IMR-90 (cell line): ENCODE results near the gene CLEC16A. TPM values are rescaled to one million over a fixed set of nuclear protein-coding genes. Genes with fewer than 3 reads are reported as not detected.
A peak's percentile ranks its signal among the peaks of the same experiment; 100 is the strongest.

Experiments
- ATAC-seq: fragments of 200-7000 bp; cut with Tn5 transposase; 2 replicates; pipeline ENCODE4 v1.9.1; 2020; ENCODE audit warnings: low read depth, mild to moderate bottlenecking, moderate library complexity
- BruUV-seq: library from RNA; stranded (reverse); fragments of 400-500 nt; replicated peaks from 2 replicates; lab custom pipeline; 2021; lab: Mats Ljungman, UMichigan
- CTCF ChIA-PET: fragments of 300-600 bp; formaldehyde crosslinking; extraction: SDS; loops from one replicate; lab custom pipeline; 2021; ENCODE audit warnings: antibody characterized with exemption; lab: Yijun Ruan, JAX
- POLR2A ChIA-PET: fragments of 300-600 bp; sonication (Branson Sonifier 250); formaldehyde crosslinking; loops from one replicate; lab custom pipeline; 2022; ENCODE audit warnings: antibody characterized with exemption; ENCODE audit not compliant: unreplicated experiment; lab: Charles Lee
- DNase-seq: peaks from one replicate; pipeline ENCODE4 v3.0.0; 2013
- H2AFZ ChIP-seq: replicated peaks from 2 replicates; pipeline ENCODE3; 2013; ENCODE audit warnings: low read length, mild to moderate bottlenecking; ENCODE audit not compliant: poor library complexity
- H2AK5ac ChIP-seq: 2 replicates; pipeline ENCODE4 v1.6.1; 2013; ENCODE audit warnings: low read depth, low read length, inconsistent platforms
- H2AK9ac ChIP-seq: replicated peaks from 2 replicates; pipeline ENCODE3; 2013; ENCODE audit warnings: mild to moderate bottlenecking, low read depth, low read length, moderate library complexity; ENCODE audit not compliant: poor library complexity
- H2BK120ac ChIP-seq: 2 replicates; pipeline ENCODE4 v1.6.1; 2013; ENCODE audit warnings: low read depth, low read length, inconsistent platforms
- H2BK15ac ChIP-seq: 3 replicates; pipeline ENCODE4 v1.6.1; 2013; ENCODE audit warnings: low read depth, low read length, inconsistent platforms
- H2BK20ac ChIP-seq: 2 replicates; pipeline ENCODE4 v1.6.1; 2013; ENCODE audit warnings: low read depth, mild to moderate bottlenecking, inconsistent platforms, low read length, moderate library complexity
- H2BK5ac ChIP-seq: 2 replicates; pipeline ENCODE4 v1.6.1; 2013; ENCODE audit warnings: mild to moderate bottlenecking, low read depth, low read length, inconsistent platforms; ENCODE audit not compliant: poor library complexity, severe bottlenecking
- H3K14ac ChIP-seq: replicated peaks from 2 replicates; pipeline ENCODE4 v1.6.1; 2013; ENCODE audit warnings: low read depth, low read length, inconsistent platforms
- H3K18ac ChIP-seq: 2 replicates; pipeline ENCODE4 v1.6.1; 2013; ENCODE audit warnings: low read depth, low read length, control low read depth
- H3K23ac ChIP-seq: 2 replicates; pipeline ENCODE4 v1.6.1; 2013; ENCODE audit warnings: low read depth, low read length, inconsistent platforms
- H3K27ac ChIP-seq: 2 replicates; pipeline ENCODE4 v1.5.1; 2013; ENCODE audit warnings: mild to moderate bottlenecking, control low read depth, low read length; ENCODE audit not compliant: insufficient read depth
- H3K27me3 ChIP-seq: 2 replicates; pipeline ENCODE4 v1.6.1; 2013; ENCODE audit warnings: low read length; ENCODE audit not compliant: control insufficient read depth, insufficient read depth
- H3K36me3 ChIP-seq: 2 replicates; pipeline ENCODE4 v1.6.1; 2013; ENCODE audit warnings: low read length, mixed read lengths; ENCODE audit not compliant: control insufficient read depth, insufficient read depth
- H3K4ac ChIP-seq: 2 replicates; pipeline ENCODE4 v1.6.1; 2013; ENCODE audit warnings: low read depth, low read length, inconsistent platforms
- H3K4me1 ChIP-seq: 2 replicates; pipeline ENCODE4 v1.6.1; 2013; ENCODE audit warnings: low read length, mixed read lengths; ENCODE audit not compliant: control insufficient read depth, insufficient read depth
- H3K4me2 ChIP-seq: 2 replicates; pipeline ENCODE4 v1.6.1; 2013; ENCODE audit warnings: low read depth, mild to moderate bottlenecking, control low read depth, low read length, moderate library complexity
- H3K4me3 ChIP-seq: 2 replicates; pipeline ENCODE4 v1.5.1; 2013; ENCODE audit warnings: low read depth, mild to moderate bottlenecking, control low read depth, low read length, moderate library complexity; ENCODE audit not compliant: insufficient read depth
- H3K56ac ChIP-seq: 2 replicates; pipeline ENCODE4 v1.6.1; 2013; ENCODE audit warnings: low read length, inconsistent platforms; ENCODE audit not compliant: insufficient read depth; ENCODE audit errors: extremely low read depth
- H3K79me1 ChIP-seq, 2 experiments: 2 replicates each; pipeline ENCODE4 v1.6.1; 2013; ENCODE audit warnings: low read length in 2 of 2, inconsistent platforms in 1 of 2, low read depth in 1 of 2
- H3K9ac ChIP-seq: 2 replicates; pipeline ENCODE4 v1.6.1; 2013; ENCODE audit warnings: low read depth, low read length, control low read depth
- H3K9me1 ChIP-seq: 2 replicates; pipeline ENCODE4 v1.6.1; 2013; ENCODE audit warnings: low read length, inconsistent platforms; ENCODE audit not compliant: insufficient read depth
- H3K9me3 ChIP-seq: 2 replicates; pipeline ENCODE4 v1.6.1; 2013; ENCODE audit warnings: low read length; ENCODE audit not compliant: control insufficient read depth, insufficient read depth
- H4K20me1 ChIP-seq: 2 replicates; pipeline ENCODE4 v1.6.1; 2013; ENCODE audit warnings: low read length, inconsistent platforms; ENCODE audit not compliant: insufficient read depth
- H4K5ac ChIP-seq: 2 replicates; pipeline ENCODE4 v1.6.1; 2013; ENCODE audit warnings: mild to moderate bottlenecking, low read depth, low read length, control low read depth
- H4K8ac ChIP-seq, 2 experiments: 2 replicates each; pipeline ENCODE4 v1.6.1; 2013; ENCODE audit warnings: low read depth in 2 of 2, low read length in 2 of 2, control low read depth in 1 of 2, inconsistent platforms in 1 of 2
- H4K91ac ChIP-seq: 2 replicates; pipeline ENCODE4 v1.6.1; 2013; ENCODE audit warnings: low read depth, low read length, inconsistent platforms; ENCODE audit not compliant: insufficient read depth
- BHLHE40 ChIP-seq: fragments of 150-350 bp; IDR thresholded peaks from 2 replicates; pipeline ENCODE4 v1.6.1; 2016; ENCODE audit warnings: mild to moderate bottlenecking, low read depth, low read length
- CEBPB ChIP-seq: IDR thresholded peaks from 2 replicates; pipeline ENCODE4 v1.6.1; 2012; ENCODE audit warnings: low read depth, low read length, improper control_type of control experiment
- CHD1 ChIP-seq: IDR thresholded peaks from 2 replicates; pipeline ENCODE4 v1.6.1; 2012; ENCODE audit warnings: low read depth, low read length, improper control_type of control experiment
- MAFK ChIP-seq: IDR thresholded peaks from 2 replicates; pipeline ENCODE4 v1.6.1; 2012; ENCODE audit warnings: low read depth, low read length, improper control_type of control experiment
- MAZ ChIP-seq: IDR thresholded peaks from 2 replicates; pipeline ENCODE4 v1.6.1; 2012; ENCODE audit warnings: low read depth, mild to moderate bottlenecking, low read length, improper control_type of control experiment, moderate library complexity, borderline replicate concordance
- MXI1 ChIP-seq: IDR thresholded peaks from 2 replicates; pipeline ENCODE4 v1.6.1; 2012; ENCODE audit warnings: low read depth, mild to moderate bottlenecking, low read length, moderate library complexity, borderline replicate concordance
- RCOR1 ChIP-seq: IDR thresholded peaks from 2 replicates; pipeline ENCODE4 v1.6.1; 2012; ENCODE audit warnings: mild to moderate bottlenecking, low read length, improper control_type of control experiment; ENCODE audit not compliant: insufficient replicate concordance
- SMC3 ChIP-seq: fragments of 150-350 bp; IDR thresholded peaks from 2 replicates; pipeline ENCODE4 v1.6.1; 2016; ENCODE audit warnings: low read depth, mild to moderate bottlenecking, antibody characterized with exemption, low read length, moderate library complexity
- WGBS, 2 experiments: methylation state at CpG; one replicate each; pipeline versions ENCODE4 v1.1.5 to v1.1.7; 2013; ENCODE audit warnings: missing lambda C conversion rate in 2 of 2; ENCODE audit not compliant: insufficient read length in 1 of 2; ENCODE audit errors: extremely low coverage in 2 of 2; 5-methylcytosine and 5-hydroxymethylcytosine counted together
- dilution Hi-C: fragments of 300-500 bp; cut with HindIII; formaldehyde crosslinking; loops from one replicate; pipeline ENCODE4 v1.14.3; 2018; ENCODE audit warnings: low sequenced_read_pairs; ENCODE audit not compliant: unreplicated experiment
- in situ Hi-C: fragments of 300-500 bp; cut with MboI; formaldehyde crosslinking; loops from 3 replicates; pipeline ENCODE4 v1.14.3; 2019; ENCODE audit warnings: low sequenced_read_pairs, inconsistent platforms, mixed read lengths
- intact Hi-C: fragments of 100-400 bp; cut with micrococcal nuclease; formaldehyde crosslinking; loops from 2 replicates; pipeline ENCODE4 v1.10.0; 2022
- polyA plus RNA-seq, 3 experiments: library from polyadenylated mRNA; depleted of rRNA; stranded (reverse); fragments of >200 nt; gene quantifications; 2 replicates each; pipeline ENCODE4 v1.2.3, GENCODE V29; 2012; ENCODE audit warnings: low replicate concordance in 1 of 3
- total RNA-seq: library from RNA; depleted of rRNA; stranded (reverse); fragments of >200 nt; gene quantifications from 2 replicates; pipeline ENCODE4 v1.2.3, GENCODE V29; 2012

Gene CLEC16A
- total and polyA plus RNA-seq, 2 of the 4 experiments (the other 2 are of a cell fraction) = 15.9 to 16.5 TPM

- Histone ChIP-seq H3K27ac (no peak overlapping the region), H2BK120ac (no peak overlapping the region), H4K8ac (no peak overlapping the region), H4K20me1 (no peaks in the 10 kb centered on the region), H3K23ac (no peak overlapping the region), H2BK20ac (no peak overlapping the region), H3K9me3 (no peaks in the 10 kb centered on the region; the same call in 1 of the 2 replicates), H3K4me2 (no peak overlapping the region), H3K18ac (no peak overlapping the region; the same call in 1 of the 2 replicates), H2AK5ac (no peak overlapping the region), H2BK15ac (no peak overlapping the region), H2BK5ac (no peak overlapping the region), H4K5ac (no peak overlapping the region; the same call in 1 of the 2 replicates), H4K91ac (peak overlapping the region; percentile 28; the same call in 1 of the 2 replicates), H2AFZ (no peak overlapping the region), H3K4ac (no peak overlapping the region), H3K27me3 (no peaks in the 10 kb centered on the region), H3K4me1 (peaks cover 15% of the 10 kb centered on the region), H3K56ac (no peak overlapping the region), H3K4me3 (no peak overlapping the region), H3K9ac (no peak overlapping the region), H3K79me1 (peaks cover 5 to 22% of the 10 kb centered on the region in 2 experiments; a peak in 1 of 4 replicates), H3K9me1 (peaks cover 24% of the 10 kb centered on the region), H3K36me3 (peaks cover 20% of the 10 kb centered on the region), H3K14ac (no peak overlapping the region), H2AK9ac (no peak overlapping the region)
- TF ChIP-seq BHLHE40 = no peak
- no peak for TF ChIP-seq MXI1
- no peak for TF ChIP-seq CHD1
- no peak for TF ChIP-seq MAZ
- TF ChIP-seq CEBPB = no peak
- TF ChIP-seq MAFK = no peak
- TF ChIP-seq RCOR1 = no peak
- TF ChIP-seq SMC3 = no peak
- ChIA-PET CTCF (no interaction called here), POLR2A (no interaction called here)
- BruUV-seq = no TSS peak
- dilution Hi-C loops (no loop called here), intact Hi-C loops (no loop called here), in situ Hi-C loops (no loop called here)
- ATAC-seq = no peak
- DNase-seq = no peak
- 100% methylated on average over 3 of the region's 4 CpGs; no CpG with 5 or more reads in 1 of the 2 experiments for WGBS, 2 experiments
Measured at GRCh38 chr16:11020388-11020787, 76.0 kb downstream of the CLEC16A start.
